ENCODE data around the gene PANX2.

GRCh38 chr22:50226063-50226874, 55.7 kb downstream of the PANX2 start:
- TF ChIP-seq FOXJ3 (CRISPR knock-in tag; IDR thresholded peaks at IDR 0.05; ENCODE audit: borderline replicate concordance): no peak
- no peak for TF ChIP-seq ZFP36 (IDR thresholded peaks at IDR 0.05; ENCODE audit: borderline replicate concordance, low read depth, low read length, partially characterized antibody)
- no peak for TF ChIP-seq PCBP2 (optimal IDR thresholded peaks at IDR 0.05; ENCODE audit: low read depth, low read length, poor library complexity, severe bottlenecking)
- TF ChIP-seq, protein P1, sequence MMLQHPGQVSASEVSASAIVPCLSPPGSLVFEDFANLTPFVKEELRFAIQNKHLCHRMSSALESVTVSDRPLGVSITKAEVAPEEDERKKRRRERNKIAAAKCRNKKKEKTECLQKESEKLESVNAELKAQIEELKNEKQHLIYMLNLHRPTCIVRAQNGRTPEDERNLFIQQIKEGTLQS (CRISPR knock-in tag; IDR thresholded peaks at IDR 0.05): no peak
- no peak for TF ChIP-seq EZH2 (conservative IDR thresholded peaks at IDR 0.05; ENCODE audit: low read depth, low read length)
- TF ChIP-seq GATAD2A (CRISPR knock-in tag; IDR thresholded peaks at IDR 0.05): no peak
- no peak for TF ChIP-seq ZNF224 (CRISPR knock-in tag; IDR thresholded peaks at IDR 0.05)
- no peak for TF ChIP-seq POLR2A (IDR thresholded peaks at IDR 0.05; ENCODE audit: insufficient read depth in 1 of 2, low read depth in 2 of 2, low read length in 2 of 2)
- no peak for TF ChIP-seq ZNF343 (CRISPR knock-in tag; IDR thresholded peaks at IDR 0.05)
- no peak for TF ChIP-seq ZZZ3 (CRISPR knock-in tag; IDR thresholded peaks at IDR 0.05; ENCODE audit: borderline replicate concordance)
- no peak for TF ChIP-seq AHDC1 (CRISPR knock-in tag; IDR thresholded peaks at IDR 0.05; ENCODE audit: borderline replicate concordance)
- no peak for TF ChIP-seq TOE1 (CRISPR knock-in tag; IDR thresholded peaks at IDR 0.05)
- no peak for TF ChIP-seq CHD4 (IDR thresholded peaks at IDR 0.05; ENCODE audit: borderline replicate concordance, low read length)

Measured in HepG2 (cell line).